HG03025 (cell line): ENCODE data around the gene SMAD2.
"Not testable (repeated sequence)": the region's sequence is repeated elsewhere in the genome, so short reads cannot be mapped to it uniquely, and the experiment has no call there.

ENCODE experiments used
- ATAC-seq: cut with Tn5 transposase; IDR thresholded peaks from one replicate; pipeline ENCODE4 v1.9.1; 2021; ENCODE audit warnings: mild to moderate bottlenecking, moderate library complexity; ENCODE audit not compliant: unreplicated experiment, low FRiP score

Gene SMAD2

GRCh38 chr18:47930199-47930930, at the start of gene SMAD2:
Gene SMAD2 (minus strand): TSS chr18:47930659. CDS start chr18:47896756, 33,903 bp downstream.
- ATAC-seq: peak; percentile 60

DNA sequence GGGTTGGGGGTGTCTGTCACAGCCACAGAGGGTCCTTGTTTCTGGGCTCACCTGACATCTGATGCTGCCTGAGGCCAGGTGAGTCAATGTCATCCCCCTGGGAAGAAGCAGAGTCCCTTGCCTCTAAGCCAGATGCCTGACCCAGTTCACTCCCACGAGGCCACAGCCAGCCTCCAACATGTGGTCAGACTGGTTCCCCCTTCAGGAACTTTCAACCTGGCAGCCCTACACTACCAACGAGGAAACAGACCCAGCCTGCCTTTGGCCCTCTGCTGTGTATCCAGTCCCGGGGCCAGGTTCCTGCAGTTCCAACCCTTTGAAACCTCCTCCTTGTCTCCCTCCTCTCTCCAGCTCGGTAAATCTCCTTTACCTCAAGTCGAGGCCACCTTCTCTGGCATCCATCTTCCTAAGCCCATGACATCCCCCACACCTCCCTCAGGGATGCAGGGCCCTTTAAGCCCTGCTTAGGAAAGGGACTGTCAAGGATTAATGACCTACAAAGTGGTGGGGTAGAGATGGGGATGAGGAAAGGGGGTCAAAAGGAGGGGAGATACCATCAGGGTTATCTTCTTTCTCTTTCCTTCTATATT, 49.2 kb upstream of the SMAD2 start:
- no peak for ATAC-seq

DNA sequence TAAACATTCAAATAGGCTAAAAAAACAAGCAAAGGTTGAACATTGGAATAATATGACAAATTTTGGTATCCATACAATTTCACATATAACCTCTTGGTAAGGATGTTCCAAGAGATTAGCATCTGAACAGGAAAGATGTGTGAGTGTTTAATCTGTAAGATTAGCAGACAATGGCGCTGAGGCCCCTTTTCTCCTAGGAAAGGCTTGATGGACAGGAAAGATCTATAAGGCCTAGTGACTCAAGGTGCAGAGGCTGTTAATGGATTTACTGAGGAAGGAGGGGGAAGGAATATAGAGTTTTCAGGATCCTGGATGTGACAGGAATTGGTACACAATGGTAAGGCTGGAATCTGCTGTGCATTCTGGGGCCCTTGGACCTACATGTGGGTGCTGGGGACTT, 48.1 kb upstream of the SMAD2 start:
- no peak for ATAC-seq

GRCh38 chr18:47978141-47978540, 47.7 kb upstream of the SMAD2 start:
- ATAC-seq: no peak

- no peak for ATAC-seq
Measured at GRCh38 chr18:47975701-47976100, 45.2 kb upstream of the SMAD2 start.

GRCh38 chr18:47975105-47975504, 44.6 kb upstream of the SMAD2 start:
- no peak for ATAC-seq

- no peak for ATAC-seq
Measured at GRCh38 chr18:47970664-47971531, 40.4 kb upstream of the SMAD2 start.

DNA sequence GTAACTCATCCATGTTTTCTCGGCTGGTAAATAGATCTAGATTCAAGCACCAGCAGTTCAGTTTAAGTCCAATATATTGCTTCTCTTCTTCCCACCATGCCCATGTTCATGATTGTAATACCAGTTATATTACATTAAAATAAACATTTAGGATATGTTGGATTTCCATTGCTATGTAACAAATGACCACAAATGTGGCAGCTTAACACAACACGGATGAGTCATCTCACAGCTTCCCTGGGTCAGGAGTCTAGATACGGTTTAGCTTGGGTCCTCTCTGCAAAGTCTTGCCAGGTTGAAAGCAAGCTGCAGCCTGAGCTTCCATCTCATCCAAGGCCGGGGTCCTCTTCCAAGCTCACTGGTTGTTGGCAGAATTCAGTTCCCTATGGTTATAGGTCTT, 39.4 kb upstream of the SMAD2 start:
- ATAC-seq: no peak

DNA sequence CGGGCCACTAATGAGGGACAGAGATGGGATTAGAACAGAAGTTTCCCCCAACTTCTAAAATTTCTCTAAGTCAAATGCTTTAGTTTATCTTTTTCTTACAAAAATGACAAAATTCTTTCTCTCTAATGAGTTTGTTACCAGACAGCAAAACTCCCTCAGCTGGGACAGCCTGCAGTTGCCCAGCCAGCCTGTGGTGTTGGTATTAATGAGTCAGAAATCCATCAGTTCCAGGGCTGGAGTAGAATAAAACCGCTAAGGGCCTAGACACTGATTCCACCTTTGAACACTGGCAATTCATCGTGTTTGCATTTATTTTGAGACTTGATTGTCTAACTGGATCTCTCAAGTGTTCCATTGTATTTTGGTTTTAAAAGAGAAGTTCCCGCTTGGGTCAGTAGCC, 38.3 kb upstream of the SMAD2 start:
- no peak for ATAC-seq

- no peak for ATAC-seq
Measured at GRCh38 chr18:47968006-47968676, 37.7 kb upstream of the SMAD2 start.

GRCh38 chr18:47964053-47964452, 33.6 kb upstream of the SMAD2 start:
- no peak for ATAC-seq

DNA sequence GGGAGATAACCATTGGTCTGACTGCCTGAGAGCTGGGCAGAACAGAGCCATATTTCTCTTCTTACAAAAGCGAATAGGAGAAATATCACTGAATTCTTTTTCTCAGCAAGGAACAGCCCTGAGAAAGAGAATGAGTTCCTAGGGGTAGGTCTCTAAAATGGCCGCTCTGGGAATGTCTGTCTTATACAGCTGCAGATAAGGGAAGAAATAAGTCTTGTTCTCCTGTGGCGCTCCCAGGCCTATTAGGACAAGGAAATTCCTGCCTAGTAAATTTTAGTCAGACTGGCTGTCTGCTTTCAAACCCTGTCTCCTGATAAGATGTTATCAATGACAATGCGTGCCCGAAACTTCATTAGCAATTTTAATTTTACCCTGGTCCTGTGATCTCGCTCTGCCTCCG, 30.5 kb upstream of the SMAD2 start:
- not testable (repeated sequence) for ATAC-seq

DNA sequence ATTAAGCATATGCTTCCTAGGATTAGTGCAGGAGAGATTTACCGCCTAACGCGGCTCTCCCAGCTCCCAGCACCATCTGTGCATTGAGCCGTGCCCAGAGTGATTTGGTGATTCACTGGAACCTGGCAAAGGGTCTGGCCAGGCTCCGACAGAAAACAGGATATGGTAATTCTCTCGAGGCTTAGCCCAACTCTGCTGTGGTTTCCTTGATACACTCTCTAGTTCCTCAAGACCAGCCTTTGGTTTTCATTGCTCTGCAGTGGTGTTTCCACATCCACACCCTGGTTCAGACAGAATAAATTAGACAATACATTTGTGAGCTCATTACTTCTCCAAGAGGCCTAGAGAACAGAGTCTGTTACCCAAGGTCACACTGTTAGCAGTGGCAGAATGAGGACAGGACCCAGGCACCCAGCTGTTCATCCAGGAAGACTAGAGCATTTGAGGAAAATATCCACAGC, 23.0 kb upstream of the SMAD2 start:
- ATAC-seq: no peak

DNA sequence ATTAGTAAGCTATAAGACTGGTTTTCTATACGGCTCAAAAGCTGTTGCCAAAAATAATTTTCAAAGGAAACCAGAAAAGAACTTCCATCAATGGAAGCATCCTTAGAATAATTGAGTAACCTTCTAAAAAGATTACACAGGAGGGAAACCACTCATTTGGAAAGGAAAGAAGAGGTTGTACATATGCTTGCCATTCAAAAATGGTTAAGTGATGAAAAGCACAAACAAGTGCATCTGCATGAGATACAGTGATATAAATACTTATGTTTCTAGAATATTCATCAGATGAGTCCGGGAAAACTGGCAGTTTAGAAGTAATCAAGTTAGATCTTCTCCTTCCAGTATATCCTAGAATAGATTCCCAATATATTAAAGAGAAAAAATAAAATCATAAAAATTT, 20.1 kb upstream of the SMAD2 start:
- ATAC-seq: no peak

DNA sequence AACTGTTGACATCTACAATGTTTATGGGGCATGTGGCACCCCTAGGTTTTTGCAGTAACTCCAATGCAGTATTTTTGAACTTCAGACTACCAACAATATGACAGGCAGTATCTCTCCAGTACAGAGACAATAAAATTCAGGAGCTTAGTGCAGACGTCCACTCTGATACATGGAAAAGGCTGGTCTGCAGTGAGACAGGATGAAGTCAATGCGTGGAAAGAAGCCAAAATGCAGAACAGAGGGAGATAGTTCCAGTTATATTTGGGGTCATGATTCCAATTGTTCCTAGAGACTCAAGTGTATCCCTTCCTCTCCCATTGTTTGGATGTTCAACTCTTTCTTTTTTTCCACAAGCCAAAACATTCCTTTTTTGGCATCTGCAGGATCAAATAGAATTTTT, 18.7 kb upstream of the SMAD2 start:
- no peak for ATAC-seq

GRCh38 chr18:47946889-47947288, 16.4 kb upstream of the SMAD2 start:
- ATAC-seq: no peak

GRCh38 chr18:47944972-47945852, 14.8 kb upstream of the SMAD2 start:
- no peak for ATAC-seq

- no peak for ATAC-seq
Measured at GRCh38 chr18:47936952-47937351, 6.5 kb upstream of the SMAD2 start.

GRCh38 chr18:47935321-47936055, 5.0 kb upstream of the SMAD2 start:
- no peak for ATAC-seq
